RWPE2 (cell line): Measurements from ENCODE around the gene ITSN1.

Experiments used
- ATAC-seq: fragments of 200-7000 bp; cut with Tn5 transposase; 3 replicates; pipeline ENCODE4 v1.9.1; 2021; ENCODE audit warnings: low read depth
- DNase-seq: peaks from one replicate; pipeline ENCODE4 v3.0.0-alpha.2; 2020; ENCODE audit warnings: low spot score
- H3K27ac ChIP-seq: fragments of 450-650 bp; 2 replicates; pipeline ENCODE4 v1.5.1; 2017; ENCODE audit warnings: mild to moderate bottlenecking; ENCODE audit not compliant: poor library complexity, severe bottlenecking
- H3K27me3 ChIP-seq: fragments of 250-450 bp; sonication (Bioruptor Pico); 2 replicates; pipeline ENCODE4 v1.5.1; 2021; ENCODE audit warnings: mild to moderate bottlenecking, moderate library complexity; ENCODE audit not compliant: insufficient read depth, poor library complexity, severe bottlenecking
- H3K36me3 ChIP-seq: fragments of 250-450 bp; sonication (Bioruptor Pico); 2 replicates; pipeline ENCODE4 v1.5.1; 2020; ENCODE audit warnings: low read depth, mild to moderate bottlenecking, moderate library complexity
- H3K4me1 ChIP-seq: fragments of 250-450 bp; sonication (Bioruptor Pico); 2 replicates; pipeline ENCODE4 v1.5.1; 2021; ENCODE audit warnings: mild to moderate bottlenecking, moderate library complexity; ENCODE audit not compliant: insufficient read depth, poor library complexity, severe bottlenecking
- H3K4me3 ChIP-seq: fragments of 250-450 bp; sonication (Bioruptor Pico); 2 replicates; pipeline ENCODE4 v1.5.1; 2021; ENCODE audit warnings: mild to moderate bottlenecking, moderate library complexity; ENCODE audit not compliant: severe bottlenecking
- H3K9me3 ChIP-seq: fragments of 250-450 bp; sonication (Bioruptor Pico); 2 replicates; pipeline ENCODE4 v1.5.1; 2021; ENCODE audit warnings: mild to moderate bottlenecking, moderate library complexity; ENCODE audit not compliant: severe bottlenecking
- CTCF ChIP-seq: fragments of 450-650 bp; IDR thresholded peaks from one replicate; pipeline ENCODE4 v1.5.1; 2017; ENCODE audit warnings: mild to moderate bottlenecking, moderate library complexity; ENCODE audit not compliant: poor library complexity, severe bottlenecking

ITSN1 gene

GRCh38 chr21:33774551-33774950 lies 132.2 kb downstream of the ITSN1 start:
- no peaks in the 10 kb centered on the region for H3K27me3 ChIP-seq
- H3K9me3 ChIP-seq: no peaks in the 10 kb centered on the region
- H3K36me3 ChIP-seq: peaks cover 53% of the 10 kb centered on the region
- no peaks in the 10 kb centered on the region for H3K4me1 ChIP-seq
- no peak for DNase-seq
- ATAC-seq: no peak
- H3K27ac ChIP-seq: no peak overlapping the region
- TF ChIP-seq CTCF: no peak
- no peak overlapping the region for H3K4me3 ChIP-seq

GRCh38 chr21:33775100-33775828 lies 133.0 kb downstream of the ITSN1 start:
- peaks cover 51% of the 10 kb centered on the region for H3K36me3 ChIP-seq
- H3K27me3 ChIP-seq: no peaks in the 10 kb centered on the region
- H3K4me3 ChIP-seq: no peak overlapping the region
- no peaks in the 10 kb centered on the region for H3K9me3 ChIP-seq
- no peak overlapping the region for H3K27ac ChIP-seq
- no peak for TF ChIP-seq CTCF
- ATAC-seq: no peak
- no peak for DNase-seq
- H3K4me1 ChIP-seq: no peaks in the 10 kb centered on the region

- Histone ChIP-seq H3K27ac (no peak overlapping the region), H3K9me3 (no peaks in the 10 kb centered on the region), H3K4me1 (no peaks in the 10 kb centered on the region), H3K4me3 (no peak overlapping the region), H3K36me3 (peaks cover 36% of the 10 kb centered on the region), H3K27me3 (no peaks in the 10 kb centered on the region)
- no peak for ATAC-seq
- TF ChIP-seq CTCF: no peak
- no peak for DNase-seq
These were observed 138.3 kb downstream of the ITSN1 start for GRCh38 chr21:33780631-33781030.

GRCh38 chr21:33781121-33781520 lies 138.8 kb downstream of the ITSN1 start:
- no peak for TF ChIP-seq CTCF
- no peak for DNase-seq
- no peaks in the 10 kb centered on the region for H3K27me3 ChIP-seq
- no peak overlapping the region for H3K4me3 ChIP-seq
- H3K27ac ChIP-seq: no peak overlapping the region
- ATAC-seq: no peak
- H3K9me3 ChIP-seq: no peaks in the 10 kb centered on the region
- H3K36me3 ChIP-seq: peaks cover 34% of the 10 kb centered on the region
- H3K4me1 ChIP-seq: no peaks in the 10 kb centered on the region
